ENCODE data around the gene CBLN3.

CBLN3 gene

DNA sequence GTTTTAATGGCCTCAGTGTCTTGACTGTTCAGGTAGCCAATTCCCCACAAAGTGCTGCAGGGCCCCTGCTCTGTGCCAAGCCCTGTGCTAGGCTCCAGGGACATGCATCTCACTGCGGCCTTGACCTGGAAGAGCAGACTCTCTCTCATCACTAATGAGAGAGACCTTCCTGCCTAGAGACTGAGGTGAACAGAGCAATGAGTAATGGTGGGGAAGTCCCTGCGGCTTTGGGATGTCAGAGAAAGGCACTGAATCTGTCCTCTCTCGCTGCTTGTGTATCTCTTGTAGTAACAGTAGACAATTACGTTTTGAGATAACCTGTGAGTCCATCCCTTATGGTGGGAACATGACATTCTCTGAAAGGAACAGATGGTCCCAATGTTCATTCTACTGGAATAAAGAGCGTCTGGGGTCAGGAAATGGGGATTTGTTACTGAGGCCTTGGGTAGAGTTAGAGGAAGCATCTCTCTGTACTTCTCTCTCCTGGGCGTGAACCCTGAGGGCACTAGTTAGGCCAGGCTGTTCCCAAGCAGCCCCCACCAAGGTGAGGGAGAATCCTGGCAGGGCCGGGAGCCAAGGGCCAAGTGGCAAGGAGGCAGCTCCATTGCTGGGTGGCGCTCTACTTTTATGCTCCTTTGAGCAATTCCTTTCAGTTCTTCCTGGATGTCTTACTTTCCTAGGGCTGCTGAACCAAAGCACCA is 48.0 kb downstream of the CBLN3 start:
- no peak for DNase-seq (ENCODE audit: low spot score)

DNA sequence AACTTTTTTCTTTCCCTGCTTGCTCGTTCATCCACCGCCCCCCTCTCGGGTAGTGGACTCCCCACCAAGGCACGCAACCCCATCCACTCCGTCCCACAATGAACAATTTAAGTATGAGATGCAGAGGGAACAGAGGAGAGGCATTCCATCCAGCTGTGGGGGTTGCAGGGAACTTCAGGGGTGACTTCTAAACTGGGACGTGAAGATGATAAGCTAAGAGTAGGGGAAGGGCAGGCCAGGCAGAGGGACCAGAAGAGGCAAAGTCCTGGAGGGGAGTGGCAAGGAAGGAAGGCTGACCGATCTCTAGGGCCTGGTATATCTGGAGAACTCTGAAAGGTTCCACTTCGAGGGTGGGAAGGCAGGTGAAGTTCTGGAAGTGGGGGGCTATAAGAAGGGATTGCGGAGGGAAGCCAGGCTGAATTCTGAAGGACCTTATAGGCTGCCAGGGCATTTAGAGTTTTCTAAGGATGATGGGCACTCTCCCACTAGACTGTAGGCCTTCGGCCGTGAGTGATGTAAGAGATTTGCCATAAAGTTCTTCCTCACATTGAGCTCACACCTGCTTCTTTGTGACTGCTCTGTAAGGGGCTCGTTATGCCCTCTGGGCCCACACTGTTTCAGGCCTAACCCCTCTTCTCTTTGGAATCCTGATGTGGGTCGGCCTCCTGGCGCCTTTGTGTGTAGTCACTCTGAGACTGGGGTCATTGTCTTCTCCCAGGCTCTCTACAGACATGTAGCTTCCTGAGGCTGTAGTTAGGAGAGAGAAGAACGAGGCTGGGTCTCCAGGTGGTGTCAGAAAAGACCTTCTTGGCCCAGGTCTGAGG is 49.3 kb downstream of the CBLN3 start:
- no peak for DNase-seq (ENCODE audit: low spot score)

DNA sequence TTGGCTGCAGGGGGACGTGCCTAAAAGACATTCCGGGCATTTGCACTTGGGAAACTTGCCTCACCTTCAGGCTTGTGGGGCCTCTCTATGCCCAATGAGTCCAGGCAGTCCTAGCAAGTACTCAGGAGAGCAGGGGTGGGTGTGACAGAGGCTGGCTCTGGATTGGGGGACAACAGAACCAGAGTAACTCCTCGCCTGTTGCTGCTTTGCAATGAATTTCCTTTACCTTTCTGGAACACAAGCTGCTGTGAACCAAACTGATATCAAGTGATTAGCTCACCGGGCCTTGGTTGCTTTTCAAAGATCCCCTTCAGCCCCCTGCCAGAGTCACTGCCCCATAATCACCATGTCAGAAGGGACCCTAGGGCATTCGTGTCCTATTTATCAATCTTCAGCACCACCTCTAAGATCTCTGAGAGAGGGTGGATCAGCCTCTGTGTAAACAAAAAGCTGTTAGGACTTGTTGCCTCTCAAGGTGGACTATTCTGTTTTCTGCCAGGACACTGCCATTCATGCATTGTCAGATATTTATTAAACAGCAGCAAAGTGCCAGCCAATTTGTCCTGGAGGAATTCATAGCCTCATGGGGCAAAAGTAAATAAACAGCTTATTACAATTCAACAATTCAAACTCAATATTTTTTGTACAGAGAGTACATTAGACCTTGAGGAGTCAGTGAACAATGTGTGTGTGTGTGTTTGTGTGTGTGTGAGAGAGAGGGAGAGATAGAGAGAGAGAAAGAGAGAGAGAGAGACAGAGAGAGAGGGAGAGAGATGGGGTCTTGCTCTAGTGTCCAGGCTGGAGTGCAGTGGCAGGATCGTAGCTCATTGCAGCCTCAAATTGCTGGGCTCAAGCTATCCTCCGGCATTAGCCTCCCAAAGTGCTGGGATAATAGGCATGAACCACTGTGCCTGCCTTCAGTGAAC is 50.2 kb downstream of the CBLN3 start:
- no peak for DNase-seq (ENCODE audit: low spot score)

DNA sequence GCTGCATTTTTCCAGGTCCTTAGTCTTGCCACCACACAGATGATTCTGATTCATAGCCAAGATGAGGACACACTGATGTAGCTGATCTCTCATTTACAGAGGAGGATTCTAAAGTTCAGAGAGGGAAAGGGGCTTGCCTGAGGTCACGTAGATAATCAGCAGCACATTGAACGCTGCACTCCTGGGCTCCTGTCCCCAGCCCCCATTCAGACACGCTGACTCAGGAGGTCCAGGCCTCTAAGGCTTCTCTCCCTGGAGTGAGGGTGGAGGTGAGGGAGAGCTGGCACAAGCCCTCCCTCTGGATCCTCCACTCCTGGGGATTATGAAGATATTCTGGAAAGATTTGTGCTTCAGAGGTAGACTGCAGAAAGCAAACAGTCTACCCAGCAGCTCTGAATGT is 51.1 kb downstream of the CBLN3 start:
- DNase-seq (ENCODE audit: low spot score): no peak

DNA sequence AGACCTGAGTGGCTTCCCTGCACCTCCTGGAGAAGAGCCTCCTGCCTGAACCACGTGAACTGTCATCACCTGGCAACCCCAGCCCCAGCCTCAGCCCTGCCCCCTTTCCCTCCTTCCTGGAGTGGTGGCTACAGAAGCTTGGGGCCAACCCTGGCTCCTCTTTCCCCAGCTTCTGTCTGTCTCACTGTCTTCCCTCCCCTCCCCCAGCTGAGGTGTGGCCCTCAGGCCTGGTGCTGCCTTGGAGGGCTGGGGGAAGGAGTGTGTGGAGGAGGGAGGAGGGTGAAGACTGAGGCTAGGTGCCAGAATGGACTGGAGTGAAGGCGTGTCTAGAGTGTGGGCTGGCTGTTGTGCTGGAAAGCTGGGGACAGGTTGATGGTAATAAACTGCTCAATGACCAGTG is 51.8 kb downstream of the CBLN3 start:
- no peak for DNase-seq (ENCODE audit: low spot score)

DNA sequence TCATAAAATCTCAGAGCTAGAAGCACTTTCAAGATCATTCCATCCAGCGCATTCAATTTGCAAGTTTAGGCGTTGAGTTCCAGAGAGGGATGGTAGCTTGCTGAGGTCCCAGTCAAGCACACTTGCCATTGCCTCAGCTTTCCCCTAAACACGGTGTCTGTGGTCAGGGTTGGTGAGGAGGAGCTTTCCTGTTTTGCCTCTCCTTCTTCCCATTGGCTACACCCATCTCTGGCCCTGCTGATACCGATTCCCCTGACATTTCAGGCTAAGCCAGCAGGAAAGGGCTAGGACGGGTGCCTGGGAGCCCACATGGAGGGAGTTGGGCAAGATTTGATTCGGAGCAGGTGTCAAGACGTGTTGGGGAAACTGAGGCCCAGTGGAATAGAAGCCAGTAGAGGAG is 52.3 kb downstream of the CBLN3 start:
- DNase-seq (ENCODE audit: low spot score): no peak

Measured in left forelimb (tissue), 1 donor.